Left cardiac atrium (tissue), 4 donors: ENCODE measurements around the gene DR1. TPM values are rescaled to one million over a fixed set of nuclear protein-coding genes. Genes with fewer than 3 reads are reported as not detected.
A peak's percentile ranks its signal among the peaks of the same experiment; 100 is the strongest.

Source experiments
- ATAC-seq, 2 donors: fragments of 200-7000 bp; cut with Tn5 transposase; one replicate each; pipeline ENCODE4 v1.9.1; 2020; ENCODE audit warnings: mild to moderate bottlenecking in 2 of 2, moderate library complexity in 2 of 2
- DNase-seq: peaks from one replicate; pipeline ENCODE4 v3.0.0-alpha.2; 2020
- intact Hi-C, 2 donors: fragments of 100-400 bp; cut with DNase I; formaldehyde crosslinking; loops; one replicate each; pipeline versions ENCODE4 v1.14.1 to v1.15.1; 2022 to 2023
- long read RNA-seq: library from polyadenylated mRNA; unstranded; transcript quantifications from one replicate; pipeline ENCODE4 v2.0.0, GENCODE V29; 2021
- total RNA-seq, 2 donors: library from RNA; stranded (reverse); fragmentation: NEBNext Ultra II Directional; extraction: Animal tissue kit (Norgen Biotek cat#: 25700); gene quantifications; one replicate each; pipeline ENCODE4 v1.2.1, GENCODE V29; 2021
- donor health status: DM: no; HTN: yes; CAD: no.
- donor health status: DM: no; HTN: yes; CAD: no; lungs with severe emphysema.
- donor health status: DM: yes; HTN: yes; CAD: no.
- donor health status: Dilated cardiomyopathy.

DR1 gene
- 10 to 100 TPM; 33.2 to 41.0 TPM for total RNA-seq
- long read RNA-seq, full-length matches to known transcripts, result 105 of 109 reads
- long read RNA-seq, partial matches to known transcripts, result 0 of 109 reads
- long read RNA-seq, other reads (novel, unspliced or antisense), result 4 of 109 reads

DNA sequence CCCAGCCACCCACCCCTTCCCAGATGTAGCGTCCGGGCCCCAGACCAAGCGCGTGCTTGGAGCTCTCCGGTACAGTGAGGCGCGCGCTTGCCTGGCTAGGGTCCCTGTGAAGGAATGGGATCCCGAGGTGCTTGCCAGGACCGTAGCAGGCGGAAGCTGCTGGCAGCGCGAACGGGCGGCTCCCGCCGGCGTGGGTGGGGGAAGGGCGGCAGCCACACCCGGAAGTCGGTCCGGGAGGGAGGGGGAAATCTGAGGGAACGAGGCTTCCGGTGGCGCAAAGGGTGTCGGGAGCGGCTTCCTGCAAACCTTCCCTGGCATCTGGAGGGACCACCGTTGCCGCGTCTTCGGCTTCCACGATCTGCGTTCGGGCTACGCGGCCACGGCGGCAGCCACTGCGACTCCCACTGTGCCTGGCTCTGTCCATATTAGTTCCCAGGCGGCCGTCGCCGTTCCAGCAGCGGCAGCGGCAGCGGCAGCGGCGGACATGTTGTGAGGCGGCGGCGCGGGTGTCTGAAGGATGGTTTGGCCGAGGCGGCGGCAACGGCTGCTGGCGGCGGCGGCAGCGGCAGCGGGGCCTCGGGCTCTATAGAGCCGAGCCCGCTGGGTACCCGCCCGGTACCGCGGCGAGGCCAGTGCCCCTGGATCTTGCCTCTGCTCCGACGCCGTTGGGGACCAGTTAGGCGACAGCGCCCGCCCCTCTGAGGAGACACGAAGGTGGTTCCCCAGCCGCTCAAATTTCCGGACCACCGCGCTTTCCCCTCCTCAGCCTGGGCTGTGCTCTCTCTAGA is at the start of gene DR1:
Gene DR1 (plus strand): TSS at position 275 of the 788 bp plus-strand sequence. CDS start 739 bp downstream, outside the sequence.
- intact Hi-C loops, result loop anchor here in 1 of 2 donors (5.0 kb wide), 1 partner anchor 211 kb away; no protein-coding TSS in a partner anchor
- ATAC-seq, result peak; percentile 97 to 99

DNA sequence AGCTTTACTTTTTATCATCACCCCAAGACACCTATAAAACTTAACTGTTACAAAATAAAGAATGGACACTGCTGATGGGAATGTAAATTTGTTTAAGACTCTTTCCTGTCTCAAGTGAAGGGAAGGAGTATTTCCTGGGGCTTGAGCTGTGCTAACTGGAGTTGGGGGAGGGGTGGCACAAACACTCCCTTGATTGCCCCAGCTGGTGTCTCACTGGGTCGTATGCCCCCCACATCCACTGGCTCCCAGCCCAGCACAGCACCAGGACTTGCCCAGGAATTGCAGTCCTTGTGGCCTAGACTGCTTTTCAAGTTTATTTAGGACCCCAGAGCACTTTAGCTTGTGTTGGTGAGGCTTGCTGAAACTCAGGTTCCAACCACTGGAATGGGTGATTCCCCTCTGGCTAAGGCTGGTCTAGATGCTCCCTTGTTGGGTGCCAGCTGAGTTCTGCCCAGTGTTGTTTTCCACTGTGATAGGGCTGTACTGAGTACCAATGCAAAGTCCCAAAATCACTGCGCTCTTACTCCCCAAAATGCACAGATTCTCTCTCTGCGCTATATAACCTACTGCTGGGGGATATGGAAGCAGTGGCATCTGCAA is 49.1 kb upstream of the DR1 start:
- ATAC-seq (no peak), DNase-seq (no peak)
- intact Hi-C loops, result no loop called here

More for the DNA sequence above, at the start of gene DR1:
- peak; percentile 97 for DNase-seq

DNA sequence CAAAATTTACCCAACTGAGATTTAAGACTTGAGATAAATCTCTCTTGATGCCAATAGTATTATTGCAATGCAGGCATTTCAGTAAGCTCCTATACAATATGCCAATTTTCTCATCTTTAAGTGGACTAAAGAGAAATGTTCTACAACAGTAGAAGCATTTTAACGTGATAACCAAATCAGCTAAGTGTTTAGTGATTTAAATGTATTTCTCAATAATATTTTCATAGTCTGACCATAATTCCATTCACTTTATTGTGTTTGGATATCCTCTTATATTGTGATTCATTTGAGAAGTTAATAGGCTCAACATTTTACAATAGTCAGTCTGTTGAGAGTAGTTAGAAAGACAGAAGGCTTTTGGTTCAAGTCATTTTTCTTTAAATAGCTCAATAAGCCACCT is 44.6 kb upstream of the DR1 start:
- intact Hi-C loops, result loop anchor here (5.0 to 10.0 kb wide), 2 partner anchors 544 to 551 kb away; no protein-coding TSS in a partner anchor
- ATAC-seq, result no peak

DNA sequence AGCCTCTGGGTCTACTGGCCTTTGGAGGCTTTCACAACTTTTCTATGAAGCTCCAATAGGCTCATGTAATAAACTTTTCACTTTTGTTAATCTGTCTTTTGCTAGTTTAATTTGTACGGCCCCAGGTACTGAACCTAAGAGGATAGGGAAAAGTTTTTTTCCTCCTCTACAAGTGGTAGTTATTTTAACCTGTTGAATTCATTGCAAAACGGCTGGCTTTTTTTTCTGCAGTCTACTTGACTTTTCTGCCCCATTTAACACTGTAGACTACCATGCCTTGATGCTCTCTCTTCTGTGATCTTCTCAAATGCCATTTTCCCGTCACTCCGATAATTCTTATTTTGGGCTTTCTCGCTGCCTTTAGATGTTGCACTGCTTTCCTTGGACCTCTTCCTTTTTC is 43.6 kb upstream of the DR1 start:
- intact Hi-C loops, result loop anchor here (5.0 to 10.0 kb wide), 2 partner anchors 543 to 550 kb away; no protein-coding TSS in a partner anchor
- DNase-seq (no peak), ATAC-seq (no peak)

More for the DNA sequence above, 44.6 kb upstream of the DR1 start:
- DNase-seq, result no peak

DNA sequence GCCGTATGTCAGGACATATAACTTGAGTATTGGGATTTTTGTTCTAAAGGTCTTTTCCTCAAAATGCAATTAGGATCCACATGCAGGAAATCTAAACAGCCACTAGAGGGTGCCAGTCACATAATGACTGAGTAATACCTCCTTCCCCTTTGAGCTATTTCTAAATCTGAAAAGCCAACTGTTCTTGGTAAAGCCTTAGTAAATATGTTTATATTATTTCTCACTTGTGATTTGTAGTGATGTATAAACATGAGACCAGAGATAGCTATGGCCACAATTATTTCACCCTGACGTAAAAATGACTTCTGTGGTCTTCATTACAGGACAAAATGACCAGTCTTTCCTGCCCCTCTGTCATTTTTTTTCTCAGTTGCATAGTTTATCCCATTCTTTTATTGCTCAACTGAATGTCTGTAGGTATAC is 41.0 kb upstream of the DR1 start:
- intact Hi-C loops, result loop anchor here (5.0 to 10.0 kb wide), 3 partner anchors 38 to 548 kb away; no protein-coding TSS in a partner anchor
- DNase-seq (no peak), ATAC-seq (peak; percentile 56 to 59)

DNA sequence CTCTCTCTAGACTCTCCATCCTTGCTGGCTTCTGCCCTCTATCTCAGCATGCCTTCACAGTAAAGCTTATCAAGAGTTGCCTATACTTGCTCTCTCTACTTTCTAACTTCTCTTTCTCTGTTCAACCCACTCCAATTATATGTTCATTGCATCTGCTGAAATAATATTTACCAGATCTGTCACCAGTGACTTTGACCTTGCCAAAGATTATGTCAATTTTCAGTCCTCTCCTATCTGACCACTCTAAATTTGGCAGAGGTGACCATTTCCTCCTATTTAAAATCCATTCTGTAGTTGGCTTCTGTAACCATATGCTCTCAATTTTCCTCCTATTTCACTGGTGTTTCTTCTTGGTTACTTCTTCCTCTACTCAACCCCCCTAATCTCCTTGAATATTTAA is 38.8 kb upstream of the DR1 start:
- intact Hi-C loops, result loop anchor here (5.0 to 10.0 kb wide), 2 partner anchors 35 to 538 kb away; no protein-coding TSS in a partner anchor
- DNase-seq (no peak), ATAC-seq (no peak)

DNA sequence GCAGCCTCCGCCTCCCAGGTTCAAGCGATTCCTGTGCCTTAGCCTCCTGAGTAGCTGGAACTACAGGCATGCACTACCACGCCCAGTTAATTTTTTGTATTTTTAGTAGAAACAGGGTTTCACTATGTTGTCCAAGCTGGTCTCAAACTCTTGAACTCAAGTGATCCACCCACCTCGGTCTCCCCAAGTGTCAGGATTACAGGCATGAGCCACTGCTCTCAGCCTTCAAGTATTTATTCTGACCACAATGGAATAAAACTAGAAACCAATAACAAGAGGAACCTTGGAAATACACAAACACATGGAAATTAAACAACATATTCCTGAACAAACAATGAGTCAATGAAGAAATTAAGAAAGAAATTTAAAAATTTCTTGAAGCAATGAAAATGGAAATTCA is 32.7 kb upstream of the DR1 start:
- DNase-seq, result no peak
- ATAC-seq, result no peak
- intact Hi-C loops, result no loop called here

DNA sequence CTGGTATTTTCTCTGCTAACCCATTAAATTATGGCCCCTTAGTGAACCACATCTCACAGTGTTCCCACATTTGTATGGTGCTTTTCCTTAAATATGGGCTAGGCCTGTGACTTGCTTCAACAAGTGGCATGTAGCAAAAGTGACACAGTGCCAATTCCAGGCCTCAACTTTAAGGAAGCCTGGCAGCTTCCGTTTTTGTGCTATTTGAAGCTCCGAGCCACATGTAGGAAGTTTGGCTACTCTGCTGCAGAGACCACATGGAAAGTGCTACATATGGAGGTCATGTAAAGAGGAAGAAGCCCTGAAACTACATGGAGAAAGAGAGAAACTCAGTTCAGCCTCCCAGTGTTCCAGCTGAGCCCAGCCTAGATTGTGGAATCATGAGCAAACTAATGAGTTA is 28.5 kb upstream of the DR1 start:
- DNase-seq, result peak; percentile 36
- peak; percentile 23 to 55 for ATAC-seq
- intact Hi-C loops, result no loop called here

DNA sequence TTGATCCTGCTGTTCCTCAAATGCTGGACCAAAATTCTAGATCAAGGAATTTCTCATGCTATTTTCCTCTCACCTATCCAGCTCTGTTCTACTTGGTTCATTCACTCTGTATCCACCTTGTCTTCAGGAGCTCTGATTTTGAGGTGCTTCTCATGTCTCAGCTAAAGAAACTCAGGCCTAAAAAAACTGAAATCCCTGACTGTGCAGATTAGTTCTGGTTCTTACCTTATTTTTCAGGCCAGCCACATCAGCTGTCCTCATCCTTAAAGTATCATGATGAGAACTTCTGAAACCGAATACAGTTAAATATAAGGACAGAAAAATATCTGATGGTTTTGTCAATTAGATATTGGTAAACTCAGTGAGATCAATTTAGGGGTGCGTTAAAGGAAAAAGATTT is 27.8 kb upstream of the DR1 start:
- DNase-seq (no peak), ATAC-seq (no peak)
- intact Hi-C loops, result no loop called here

DNA sequence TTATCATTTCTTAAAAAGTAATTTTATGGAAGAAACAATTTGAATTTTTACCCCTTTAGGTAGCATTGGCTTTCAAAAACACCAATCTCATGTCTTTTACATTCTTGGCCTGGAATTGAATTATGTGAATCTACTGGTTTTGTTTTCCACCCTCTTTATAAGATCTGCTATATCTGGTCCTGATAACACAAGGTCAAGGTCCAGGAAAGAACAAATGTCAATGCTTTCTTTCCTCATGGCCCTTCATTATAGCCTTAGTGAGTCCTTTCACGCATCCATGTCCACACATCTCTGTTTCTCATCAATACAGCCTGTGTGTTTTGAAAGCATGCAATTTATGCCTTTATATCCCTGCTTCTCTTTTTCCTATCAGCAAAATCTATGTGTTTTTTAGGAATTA is 24.0 kb upstream of the DR1 start:
- intact Hi-C loops, result no loop called here
- ATAC-seq, result no peak
- DNase-seq, result no peak

DNA sequence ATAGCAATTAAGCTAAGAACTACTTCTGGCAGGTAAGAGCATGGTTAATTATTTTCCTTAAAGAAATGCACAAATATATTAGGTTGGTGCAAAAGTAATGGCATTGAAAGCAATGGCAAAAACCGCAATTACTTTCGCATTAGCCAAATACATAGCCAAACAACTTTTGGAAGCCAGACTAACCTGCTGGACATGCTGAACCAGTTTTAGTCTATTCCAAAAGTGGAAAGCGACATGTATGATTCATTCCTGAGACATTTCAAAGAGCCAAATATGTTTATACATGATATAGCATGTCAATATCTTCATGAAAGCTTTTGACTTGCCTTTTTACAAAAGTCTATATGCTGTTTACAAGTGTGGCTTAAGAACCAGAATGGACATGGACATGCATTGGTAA is 23.4 kb upstream of the DR1 start:
- intact Hi-C loops, result no loop called here
- no peak for ATAC-seq
- no peak for DNase-seq

DNA sequence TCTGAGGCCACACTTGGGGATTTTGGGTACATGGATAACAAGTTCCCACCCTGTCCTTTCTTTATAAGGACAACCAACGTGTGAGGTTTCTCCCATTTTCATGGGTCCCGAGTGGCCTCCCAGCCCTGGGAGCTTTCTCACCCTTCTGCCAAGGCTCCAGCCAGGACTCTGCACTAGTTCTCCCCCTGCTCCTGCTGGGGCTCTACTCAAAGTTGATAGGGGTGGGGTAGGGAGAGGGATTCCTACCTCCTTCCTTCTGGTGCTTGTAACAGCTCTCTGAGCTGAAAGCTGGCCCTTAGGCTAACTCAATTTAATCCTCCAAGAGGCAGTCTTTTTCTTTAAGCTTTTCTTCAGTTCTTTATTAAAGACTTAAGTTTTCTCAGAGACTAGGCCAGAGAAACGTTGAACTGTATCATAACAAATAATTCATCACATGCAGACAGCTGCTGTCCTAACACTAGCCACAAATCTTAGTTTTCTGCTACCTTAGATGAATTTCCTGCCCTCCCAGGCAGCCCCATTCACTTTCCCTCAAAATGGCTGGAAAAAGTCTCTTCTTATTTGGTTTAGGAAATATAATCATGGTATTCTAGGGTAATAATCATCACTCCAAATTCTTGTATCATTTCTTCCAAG is 22.4 kb upstream of the DR1 start:
- DNase-seq (no peak), ATAC-seq (no peak)
- intact Hi-C loops, result no loop called here

DNA sequence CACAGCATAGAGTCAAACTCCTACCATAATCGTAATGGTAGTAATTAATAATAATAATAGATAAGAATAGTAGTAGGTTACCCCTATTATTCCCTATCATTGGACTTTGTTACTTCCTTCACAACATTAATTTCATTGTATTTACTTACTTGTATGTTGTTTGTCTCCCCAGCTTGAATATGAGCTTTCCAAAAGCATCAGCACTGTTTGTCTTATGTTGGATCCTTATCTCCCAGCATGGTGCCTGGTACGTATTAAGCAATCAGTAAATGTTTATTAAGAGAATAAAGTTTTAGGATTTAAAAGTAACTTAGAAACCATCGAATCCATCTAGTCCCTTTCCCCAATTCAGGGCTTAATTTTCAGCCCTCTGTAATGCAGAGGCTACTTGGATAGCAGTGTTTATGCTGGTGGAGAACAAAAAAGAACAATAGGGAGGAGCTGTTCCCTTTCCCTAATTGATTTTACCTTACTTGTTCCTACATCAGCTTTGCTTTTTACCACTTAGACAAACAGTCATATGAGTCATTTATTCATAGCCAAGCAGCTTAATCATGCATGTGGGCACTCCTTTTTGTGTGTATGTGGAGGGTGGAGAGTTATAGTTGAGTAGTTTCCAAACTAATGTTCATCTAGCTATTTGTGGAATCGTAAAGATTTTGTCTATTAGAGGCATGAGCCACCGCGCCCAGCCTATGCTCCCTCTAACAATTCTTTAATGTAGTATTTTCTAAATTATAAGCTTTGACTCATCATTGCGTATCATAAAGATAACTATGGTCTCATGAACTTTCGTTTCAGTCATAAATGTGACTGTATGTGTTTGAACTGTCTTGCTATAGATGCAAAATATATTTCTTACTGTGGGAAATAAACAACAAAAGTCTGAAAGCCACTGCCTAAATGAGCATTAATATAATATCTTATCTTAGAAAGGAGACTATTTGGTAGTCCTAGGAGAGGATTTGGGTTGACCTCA is 20.9 kb upstream of the DR1 start:
- DNase-seq (no peak), ATAC-seq (peak in 1 of 2 donors; percentile 72)
- intact Hi-C loops, result no loop called here

DNA sequence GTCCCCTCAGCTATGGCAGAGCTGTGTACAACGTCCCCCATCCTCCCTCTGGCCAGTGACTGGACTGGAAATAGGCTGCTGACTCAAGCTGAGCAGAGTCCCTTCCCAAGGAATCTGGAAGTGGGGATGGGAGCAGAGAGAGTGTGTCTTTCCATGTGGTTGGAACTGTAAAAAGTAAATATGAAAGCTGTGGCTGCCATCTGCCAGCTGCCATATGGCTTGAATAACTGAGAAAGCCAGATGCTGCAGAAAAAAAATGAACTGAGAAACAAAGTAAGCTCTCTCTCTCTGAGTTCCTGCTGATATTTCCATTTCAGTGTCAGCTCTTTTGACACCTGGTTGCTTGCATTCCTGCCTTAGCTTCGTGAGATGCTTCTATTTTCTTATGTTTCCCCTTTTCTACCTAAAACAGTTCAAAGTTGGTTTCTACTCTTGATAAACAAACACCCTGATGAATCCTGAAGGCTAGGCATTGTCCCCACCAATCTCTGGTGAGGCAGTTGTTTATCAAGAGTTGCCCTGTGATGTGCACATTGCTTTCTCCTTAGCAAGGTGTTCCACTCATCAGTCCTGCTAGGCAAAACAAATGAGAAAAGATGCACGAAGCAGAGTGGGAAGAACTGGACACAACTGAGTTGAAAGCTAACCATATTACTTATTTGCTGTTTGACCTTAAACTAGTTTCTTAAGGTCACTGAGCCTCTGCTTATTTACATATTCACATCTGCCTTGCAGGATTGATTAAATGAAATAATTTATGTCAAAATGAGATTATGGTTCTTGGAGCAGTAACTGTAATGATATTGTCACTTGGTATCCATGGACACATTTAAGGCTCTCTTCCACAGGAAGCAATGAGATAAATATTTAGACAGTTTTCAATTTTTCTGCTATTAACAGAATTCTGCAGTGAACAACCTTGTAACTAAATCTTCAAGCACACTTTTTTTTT is 16.6 kb upstream of the DR1 start:
- DNase-seq, result no peak
- intact Hi-C loops, result no loop called here
- ATAC-seq, result no peak

DNA sequence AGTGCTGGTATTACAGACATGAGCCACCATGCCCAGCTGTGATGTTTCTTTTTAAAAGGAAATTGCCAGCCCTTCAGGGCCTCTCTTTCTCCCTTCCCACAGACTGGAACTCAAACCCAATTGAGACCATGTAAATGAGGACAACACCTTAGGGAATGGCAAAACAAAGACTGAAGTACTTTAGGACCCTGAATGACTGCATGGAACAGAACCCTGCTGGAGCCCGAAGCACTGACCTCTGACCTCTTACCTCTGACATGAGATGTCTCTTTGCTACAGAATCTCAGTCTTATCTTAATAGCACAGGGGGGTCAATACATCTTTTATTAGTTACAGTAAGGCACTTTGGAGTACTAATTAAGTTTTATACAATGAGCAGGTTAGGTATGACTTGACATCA is 15.5 kb upstream of the DR1 start:
- intact Hi-C loops, result no loop called here
- ATAC-seq (no peak), DNase-seq (no peak)

DNA sequence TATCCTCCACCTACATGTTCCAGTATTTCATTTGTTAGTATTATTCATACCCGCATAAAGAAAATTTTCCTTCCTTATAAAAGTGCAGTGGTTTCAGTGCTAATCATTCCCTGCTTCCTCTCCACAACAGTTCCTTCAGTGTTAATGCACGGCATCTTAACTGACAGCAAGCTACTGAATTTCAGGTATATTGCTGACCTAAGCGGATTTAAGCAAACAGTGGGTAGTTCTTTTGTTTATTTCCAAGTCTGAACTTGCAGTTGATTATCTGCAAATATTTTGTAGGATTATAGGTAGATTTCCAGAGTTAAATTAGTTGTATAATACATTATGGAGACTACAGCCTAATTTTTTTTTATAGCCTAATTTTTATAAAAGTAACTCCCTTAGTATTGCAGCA is 15.1 kb upstream of the DR1 start:
- DNase-seq (no peak), ATAC-seq (no peak)
- intact Hi-C loops, result no loop called here

DNA sequence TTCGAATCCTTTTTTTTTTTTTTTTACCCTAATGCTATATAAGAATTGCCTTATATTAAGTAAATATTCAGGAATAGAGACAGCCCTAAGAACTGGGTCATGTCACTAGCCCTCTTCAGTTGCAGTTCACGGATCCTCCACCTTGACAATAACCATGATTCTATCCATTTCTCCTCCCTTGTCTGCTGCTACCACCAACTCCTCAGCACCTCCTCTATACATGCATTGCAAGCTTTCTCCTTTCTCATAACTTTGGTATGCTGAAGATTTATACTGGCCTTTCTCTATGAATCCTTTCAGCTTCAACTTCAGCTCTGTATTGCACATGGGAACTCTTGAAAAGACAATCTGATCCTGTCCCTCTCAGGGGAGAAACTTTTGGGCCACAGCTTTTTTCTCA is 14.3 kb upstream of the DR1 start:
- DNase-seq (no peak), ATAC-seq (no peak)
- intact Hi-C loops, result no loop called here

DNA sequence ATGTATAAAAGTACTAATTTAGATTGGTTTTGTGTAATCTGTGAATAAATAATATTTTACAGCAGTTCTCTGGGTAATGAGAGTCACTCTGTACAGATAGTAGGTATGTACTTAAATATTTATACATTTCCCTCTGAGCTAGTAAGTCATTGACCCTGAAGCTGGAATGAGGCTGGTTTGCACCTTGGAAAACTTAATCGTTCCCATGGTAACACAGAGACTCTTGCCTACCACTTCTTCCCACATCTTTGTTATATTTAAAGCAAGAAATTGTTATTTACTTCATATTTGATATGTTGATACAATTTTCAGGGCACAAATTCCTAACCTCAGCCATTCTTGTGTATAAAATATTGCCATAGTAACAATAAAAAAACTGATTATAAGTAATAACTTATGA is 13.3 kb upstream of the DR1 start:
- ATAC-seq (no peak), DNase-seq (no peak)
- intact Hi-C loops, result no loop called here
